Measurements from ENCODE around the gene GALNT14. TPM values are rescaled to one million over a fixed set of nuclear protein-coding genes. Genes with fewer than 3 reads are reported as not detected.
A peak's percentile ranks its signal among the peaks of the same experiment; 100 is the strongest.

GALNT14 gene
- total RNA-seq, 1 donor from 2014 or later, result 5.1 TPM

DNA sequence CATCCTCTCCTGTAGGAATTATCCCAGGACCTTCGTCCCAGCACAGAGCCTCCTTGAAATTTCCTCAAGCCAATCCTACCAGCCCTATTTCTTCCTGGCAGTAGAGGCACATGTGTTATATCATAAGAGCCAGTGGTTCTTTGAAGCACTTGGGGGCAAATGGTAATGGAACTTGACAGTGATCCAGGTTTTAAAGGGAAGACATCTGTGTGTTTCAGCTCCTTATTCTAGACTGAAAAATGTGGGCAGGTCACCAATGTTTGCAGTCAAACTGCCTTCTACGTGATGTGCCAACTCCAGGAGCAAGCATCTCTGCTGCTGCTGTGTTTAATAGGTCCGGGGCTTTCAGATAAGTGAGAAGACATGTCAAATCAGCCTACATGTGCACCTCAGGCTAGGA lies 157.1 kb downstream of the GALNT14 start:
- peak; percentile 70 for DNase-seq (ENCODE audit: low spot score)

DNA sequence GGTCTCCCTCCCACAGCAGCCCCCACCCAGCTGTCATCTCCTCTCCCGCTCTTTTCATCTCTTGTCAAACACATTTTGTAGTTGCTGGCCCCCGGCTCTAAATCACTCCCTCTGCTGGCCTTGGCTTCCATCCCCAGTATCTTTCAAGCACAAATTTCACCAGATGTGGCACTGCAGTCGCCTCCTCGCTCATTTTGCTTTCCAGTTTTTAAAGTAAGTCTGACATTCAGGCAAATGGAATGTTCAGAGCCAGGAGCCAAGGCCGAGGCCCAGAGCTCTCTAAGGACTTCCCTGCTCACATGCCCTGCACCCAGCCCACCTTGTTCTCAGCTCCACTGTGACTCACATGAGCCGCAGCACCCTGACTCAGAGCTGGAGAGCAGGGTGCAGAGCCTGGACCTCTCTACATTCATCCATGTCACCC lies 158.4 kb downstream of the GALNT14 start:
- DNase-seq (ENCODE audit: low spot score), result peak; percentile 54

DNA sequence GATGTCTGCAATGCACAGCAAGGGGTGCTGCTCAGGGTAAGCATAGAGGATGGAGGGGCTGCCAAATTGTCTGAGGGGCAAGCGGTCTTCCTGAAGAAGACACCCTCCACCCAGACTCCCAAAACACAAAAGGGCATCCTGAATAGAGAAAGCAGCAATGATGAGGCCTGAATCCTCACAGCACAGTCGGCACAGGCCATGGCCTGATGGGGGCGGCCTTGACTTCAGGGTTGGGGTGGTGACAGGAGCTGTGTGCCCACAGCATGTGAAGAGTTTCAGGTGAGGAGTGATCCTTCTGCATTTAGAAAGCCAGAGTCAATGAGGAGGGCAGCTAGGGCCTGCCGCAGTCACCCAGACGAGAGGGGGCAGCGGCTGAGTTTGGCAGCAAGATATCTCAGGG lies 159.4 kb downstream of the GALNT14 start:
- DNase-seq (ENCODE audit: low spot score), result no peak

DNA sequence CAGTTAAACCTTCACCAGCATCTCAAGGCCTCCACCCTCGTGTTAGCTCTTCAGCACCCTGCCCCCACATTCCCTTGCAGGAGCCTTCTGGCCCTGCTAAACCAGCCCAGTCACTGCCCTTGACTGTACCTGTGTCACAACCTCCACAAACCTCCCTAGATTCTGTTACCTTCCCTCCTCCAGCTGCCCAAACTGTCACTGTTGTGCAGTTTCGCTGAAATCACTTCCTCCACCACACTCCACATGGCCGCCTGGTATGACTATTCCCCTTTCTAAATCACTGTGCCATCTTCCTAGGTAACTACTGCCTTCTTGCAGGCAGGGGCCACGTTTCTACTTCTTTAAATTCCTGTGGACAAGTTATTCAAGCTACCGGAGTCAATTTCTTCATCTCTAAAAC lies 160.2 kb downstream of the GALNT14 start:
- DNase-seq (ENCODE audit: low spot score), result no peak

DNA sequence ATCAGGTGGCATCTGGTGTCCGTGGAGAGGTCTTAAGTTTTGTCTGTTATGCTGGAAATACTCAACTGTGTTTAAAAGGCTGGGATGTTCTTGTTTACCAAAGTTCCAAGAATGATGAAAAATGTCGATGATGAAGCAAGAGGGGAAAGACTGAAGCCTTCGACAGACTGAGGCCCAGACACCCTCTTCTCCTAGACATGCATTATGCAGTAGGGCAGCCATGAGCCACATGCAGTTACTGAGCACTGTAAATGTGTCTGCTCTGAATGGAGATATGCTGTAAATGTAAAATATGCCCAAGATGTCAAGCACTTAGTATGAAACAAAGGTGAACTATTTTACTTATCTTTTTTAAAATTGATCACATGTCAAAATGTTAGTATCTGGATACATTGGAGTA lies 163.1 kb downstream of the GALNT14 start:
- no peak for DNase-seq (ENCODE audit: low spot score)

DNA sequence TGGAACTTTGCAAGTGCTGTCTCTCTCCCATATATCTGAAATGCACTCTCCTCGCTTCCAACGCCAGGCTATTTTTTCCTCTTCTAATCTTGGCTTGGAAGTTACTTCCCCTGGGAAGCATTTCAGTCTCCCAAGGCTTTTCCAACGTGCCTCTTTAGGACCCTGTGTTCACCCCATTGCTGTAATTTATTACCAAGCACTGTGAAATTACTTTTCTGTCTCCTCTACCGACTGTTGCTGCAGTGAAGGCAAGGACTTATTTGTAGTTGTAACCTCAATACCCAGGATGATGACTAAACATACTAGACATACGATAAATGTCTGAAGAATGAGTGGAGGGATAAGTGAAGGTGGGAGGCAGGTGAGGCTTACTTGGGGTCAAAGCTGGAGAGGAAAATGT lies 163.7 kb downstream of the GALNT14 start:
- no peak for DNase-seq (ENCODE audit: low spot score)

DNA sequence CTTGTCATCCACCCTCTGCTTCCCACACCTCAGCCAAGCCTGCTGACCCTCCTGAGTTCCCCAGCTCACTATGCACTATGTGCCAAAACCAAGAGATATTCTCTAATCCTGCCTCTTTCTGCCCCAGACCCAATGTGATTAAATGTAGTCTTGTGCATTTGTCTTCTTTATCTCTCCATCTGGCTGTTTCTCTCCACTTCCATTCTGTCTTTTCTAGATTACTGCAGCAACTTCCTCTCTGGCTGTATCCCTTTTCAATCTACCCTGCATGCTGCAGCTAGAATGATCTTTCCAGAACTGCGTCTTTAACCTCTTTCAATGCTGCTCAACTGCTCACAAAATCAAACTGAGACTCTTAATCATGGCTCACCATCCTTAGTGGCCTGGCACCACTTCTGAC lies 164.1 kb downstream of the GALNT14 start:
- no peak for DNase-seq (ENCODE audit: low spot score)

DNA sequence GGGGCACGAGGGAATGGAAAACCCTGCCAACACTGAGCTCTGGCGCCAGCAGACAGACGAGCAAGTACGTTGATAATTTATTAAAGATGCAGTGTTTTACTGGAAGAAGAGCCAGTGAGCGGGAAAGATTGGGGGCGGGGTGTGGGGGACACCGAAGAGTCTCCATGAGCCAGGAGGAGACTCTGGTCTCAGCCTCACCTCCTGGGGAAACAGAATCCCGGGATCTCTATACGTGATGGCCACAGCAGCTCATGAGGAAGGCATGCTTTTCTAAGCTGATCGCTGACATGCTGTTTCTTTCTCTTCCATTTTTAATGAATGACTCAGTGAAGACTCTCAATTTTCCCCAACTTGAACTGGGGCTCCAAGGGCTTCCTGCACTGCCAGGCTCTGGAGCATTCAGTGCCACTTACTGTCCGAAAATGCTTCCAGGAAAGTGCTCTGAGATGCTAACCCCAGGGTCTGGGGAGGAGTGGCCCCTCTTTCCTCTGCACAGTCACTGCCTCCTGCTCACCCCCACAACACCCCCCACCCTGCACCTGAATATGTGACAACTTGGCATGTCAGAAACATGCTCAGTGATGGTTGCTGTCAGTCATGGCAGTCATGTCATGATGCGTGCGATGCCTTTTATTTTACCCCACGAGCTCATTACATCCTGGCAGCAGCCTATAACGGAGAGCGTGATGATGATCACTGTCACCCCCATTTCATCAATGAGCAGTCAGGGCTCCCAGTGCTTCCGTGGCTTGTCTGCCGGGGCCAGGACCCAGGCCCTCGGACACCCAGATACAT lies 166.8 kb downstream of the GALNT14 start:
- no peak for DNase-seq (ENCODE audit: low spot score)

DNA sequence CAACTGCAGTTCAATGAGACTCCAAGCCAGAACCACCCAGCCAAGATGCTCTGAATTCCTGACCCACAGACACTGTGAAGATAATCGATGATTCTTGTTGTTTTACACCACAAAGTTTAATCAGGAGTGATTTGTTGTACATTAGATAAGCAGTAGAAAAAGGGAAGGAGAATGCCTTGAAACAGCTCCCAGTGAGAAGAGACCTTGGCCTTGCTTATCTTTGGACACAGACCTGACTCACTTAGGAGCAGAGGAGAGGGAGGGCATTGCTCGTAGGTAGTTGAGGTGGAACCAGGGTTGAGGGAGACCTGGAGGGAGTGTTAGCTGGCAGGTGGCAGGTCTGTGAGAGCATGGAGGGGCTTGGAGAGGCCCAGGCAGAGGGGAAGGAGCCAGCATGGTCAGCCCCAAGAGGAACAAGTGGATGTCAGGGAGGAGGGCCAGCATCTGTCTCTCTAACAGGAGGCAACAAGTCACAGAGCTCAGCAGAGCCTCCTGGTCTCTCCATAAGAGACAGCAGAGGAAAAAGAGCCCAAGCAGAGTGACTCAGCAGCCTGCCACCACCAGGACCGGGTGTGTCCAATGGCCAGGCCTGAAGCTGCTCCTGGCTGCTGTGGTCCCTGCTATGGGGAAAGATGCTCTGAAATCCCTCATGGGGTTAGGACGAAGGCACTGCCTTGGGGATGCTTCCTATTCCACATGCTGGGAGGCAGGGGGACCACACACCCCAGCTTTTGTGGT lies 169.4 kb downstream of the GALNT14 start:
- no peak for DNase-seq (ENCODE audit: low spot score)

DNA sequence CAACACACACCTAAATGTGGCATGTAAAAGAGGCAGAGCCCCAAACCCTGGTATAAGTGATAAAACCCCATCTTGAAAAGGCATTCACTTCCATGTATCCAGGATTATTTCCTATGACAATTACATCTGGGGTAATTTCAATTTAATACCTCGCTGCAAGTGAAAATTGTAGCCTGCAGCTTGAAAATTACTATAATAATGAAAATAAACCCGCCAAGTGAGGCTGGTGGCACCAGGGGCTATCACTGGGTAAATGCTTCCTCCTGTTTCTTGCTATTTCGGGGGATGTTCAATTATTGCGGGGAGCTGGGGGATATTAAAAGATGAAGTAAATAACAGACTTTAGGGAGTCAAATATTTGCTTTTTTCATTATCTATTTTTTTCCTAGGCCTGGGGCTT lies 171.5 kb downstream of the GALNT14 start:
- no peak for DNase-seq (ENCODE audit: low spot score)

DNA sequence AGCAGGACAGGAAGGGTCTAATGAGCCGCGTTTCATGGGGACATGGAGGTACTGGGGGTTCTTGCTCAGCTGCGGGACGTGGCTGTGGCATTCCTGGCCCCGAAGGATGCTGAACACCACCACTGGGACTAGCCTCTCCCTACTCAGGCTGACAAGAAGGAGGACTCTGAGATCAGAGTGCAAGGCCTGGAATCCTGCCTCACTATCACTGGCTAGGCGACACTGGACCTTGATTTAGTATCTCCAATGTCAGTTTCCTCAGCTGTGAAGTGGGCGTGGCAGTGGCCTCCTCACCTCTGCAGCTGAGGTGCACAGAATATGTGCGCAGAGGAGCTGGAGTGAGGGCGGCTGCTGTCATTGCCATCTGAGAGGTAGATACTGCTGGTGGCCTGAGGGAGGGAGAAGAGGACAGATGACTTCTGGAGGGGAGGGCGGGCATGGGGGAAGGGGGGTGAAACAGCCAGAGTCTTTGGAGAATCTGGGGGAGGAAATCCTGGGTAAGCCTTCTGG lies 173.2 kb downstream of the GALNT14 start:
- no peak for DNase-seq (ENCODE audit: low spot score)

DNA sequence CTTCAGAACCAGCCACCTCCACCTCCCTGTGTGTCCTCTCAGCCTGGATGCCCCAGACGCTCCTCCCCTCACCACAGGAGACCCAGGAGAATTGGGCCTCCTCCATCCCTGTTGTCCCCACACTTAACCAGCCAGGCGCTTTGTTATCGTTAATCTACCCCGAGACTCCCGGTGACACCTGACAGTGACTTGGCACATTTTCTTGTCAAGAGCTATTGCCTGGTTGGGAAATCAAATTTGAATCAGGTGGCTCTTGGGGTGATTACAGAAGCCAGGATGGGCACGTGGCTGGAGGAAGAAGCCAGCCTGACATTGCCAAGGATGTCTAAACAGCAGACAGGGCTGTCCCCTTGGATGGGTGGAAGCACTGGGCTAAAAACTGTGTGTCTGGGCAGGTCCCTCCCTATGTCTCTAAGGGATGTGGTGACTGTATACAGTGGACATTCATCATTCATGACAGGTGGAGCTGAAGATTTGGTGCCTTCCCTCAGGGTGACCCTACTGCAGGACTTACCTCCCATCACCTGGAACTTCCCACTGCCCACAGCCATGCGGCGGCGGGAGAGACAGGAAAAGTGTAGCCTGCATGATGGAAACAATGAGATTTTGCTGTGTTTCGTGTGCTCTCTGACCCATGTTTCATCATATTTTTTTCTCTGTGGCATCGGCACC lies 173.8 kb downstream of the GALNT14 start:
- no peak for DNase-seq (ENCODE audit: low spot score)

DNA sequence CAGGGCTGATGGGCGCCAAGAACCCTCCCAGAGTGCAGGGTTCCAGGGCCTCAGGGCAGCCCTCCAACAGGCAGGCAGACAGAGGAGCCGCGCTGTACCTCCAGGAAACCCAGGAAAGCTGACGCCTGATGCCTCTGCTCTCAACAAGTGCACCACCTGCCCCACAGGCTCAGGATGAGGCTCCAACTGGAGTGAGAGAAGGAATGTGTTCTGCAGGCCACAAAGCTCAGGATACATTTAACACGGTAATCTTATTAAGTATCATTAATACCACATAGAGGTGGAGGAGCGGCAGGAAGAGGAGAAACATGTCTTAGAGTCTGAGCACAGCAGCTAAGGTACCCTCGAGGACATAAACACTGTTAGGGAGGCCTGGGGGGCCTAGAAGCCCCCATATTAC lies 175.1 kb downstream of the GALNT14 start:
- no peak for DNase-seq (ENCODE audit: low spot score)

DNA sequence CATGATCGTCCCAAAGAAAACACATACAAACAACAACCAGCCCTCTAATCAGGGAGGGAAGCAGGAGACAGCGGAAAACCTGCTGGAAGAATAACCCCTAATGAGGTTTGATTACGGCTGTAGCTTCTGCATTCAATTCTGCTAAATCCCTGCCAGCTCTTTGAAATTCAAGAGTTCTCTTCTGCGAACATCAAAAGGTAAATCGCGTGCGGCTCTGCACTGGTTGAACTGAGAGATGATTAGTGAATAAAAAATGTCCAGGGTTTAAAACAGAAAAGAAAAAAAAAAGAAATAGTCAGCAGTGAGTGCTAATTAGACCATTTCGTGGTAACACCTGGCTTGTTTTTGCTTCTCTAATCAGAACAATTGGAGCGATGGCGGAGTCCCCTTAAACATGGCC lies 178.0 kb downstream of the GALNT14 start:
- DNase-seq (ENCODE audit: low spot score), result no peak

DNA sequence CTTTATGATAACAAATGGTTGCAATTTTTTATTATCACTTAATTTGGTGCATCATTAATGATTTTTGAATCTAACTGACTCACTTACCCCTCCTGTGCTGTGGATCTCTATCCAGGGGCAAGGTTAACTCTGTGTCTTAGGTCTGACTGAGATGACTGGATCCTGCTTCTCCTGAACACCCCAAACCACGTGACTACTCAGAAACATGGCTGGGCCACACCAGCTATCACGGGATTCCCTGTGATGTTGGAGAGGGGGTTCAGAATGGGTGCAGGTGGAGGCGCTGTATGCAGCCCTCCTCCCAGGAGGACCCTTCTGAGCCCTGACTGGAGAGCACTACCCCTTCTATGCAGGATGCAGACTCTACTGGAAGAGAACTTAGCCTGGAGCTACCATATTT lies 178.6 kb downstream of the GALNT14 start:
- DNase-seq (ENCODE audit: low spot score), result no peak

DNA sequence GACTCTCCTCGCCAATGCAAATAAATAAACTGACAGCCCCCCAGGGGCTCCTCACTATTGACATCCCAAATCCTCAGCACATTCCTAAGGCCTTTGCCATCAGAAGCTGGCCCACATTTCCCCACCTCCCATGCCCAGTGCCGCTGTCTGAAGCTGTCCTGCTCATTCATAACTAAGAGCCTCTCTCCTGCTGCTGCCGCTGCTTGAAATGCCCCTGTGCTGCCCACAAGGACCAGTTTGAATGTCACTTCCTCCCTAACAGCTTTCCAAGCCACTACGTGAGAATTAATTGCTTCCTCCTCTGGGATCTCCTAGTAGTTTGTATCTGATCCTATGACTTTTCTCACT lies 179.3 kb downstream of the GALNT14 start:
- no peak for DNase-seq (ENCODE audit: low spot score)

DNA sequence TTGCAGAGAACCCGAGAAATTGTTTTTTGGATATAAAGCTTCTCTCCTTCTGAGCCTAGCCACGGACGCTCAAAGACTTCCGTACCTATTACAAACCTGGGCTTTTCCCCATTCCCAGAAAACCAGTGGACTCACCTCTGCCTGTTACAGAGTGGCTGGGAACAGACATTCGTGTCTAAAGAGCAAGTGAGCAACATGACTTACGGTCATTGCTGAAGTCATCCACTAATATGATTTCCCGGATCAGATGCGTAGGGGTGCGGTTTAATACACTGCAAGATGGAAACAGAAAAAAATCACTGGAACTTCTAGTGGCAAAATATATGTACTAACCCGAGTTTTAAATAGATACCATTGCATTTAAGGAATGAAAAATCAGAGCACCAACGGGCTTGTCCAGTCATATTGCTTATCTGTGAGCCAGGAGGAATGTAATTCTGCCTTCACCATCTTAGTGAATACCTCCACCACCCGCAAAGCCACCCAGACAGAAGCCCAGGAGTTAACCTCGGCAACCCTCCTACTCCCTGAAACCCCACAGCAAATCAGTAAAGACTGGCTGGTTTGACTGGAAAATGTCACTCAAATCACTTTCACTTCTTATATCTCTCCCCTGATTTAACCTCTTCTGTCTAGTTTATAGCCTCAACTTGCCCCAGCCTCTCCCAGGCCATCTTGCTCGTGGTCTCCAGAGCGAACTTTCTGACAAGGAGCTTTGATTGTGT lies 179.9 kb downstream of the GALNT14 start:
- DNase-seq (ENCODE audit: low spot score), result peak; percentile 34

DNA sequence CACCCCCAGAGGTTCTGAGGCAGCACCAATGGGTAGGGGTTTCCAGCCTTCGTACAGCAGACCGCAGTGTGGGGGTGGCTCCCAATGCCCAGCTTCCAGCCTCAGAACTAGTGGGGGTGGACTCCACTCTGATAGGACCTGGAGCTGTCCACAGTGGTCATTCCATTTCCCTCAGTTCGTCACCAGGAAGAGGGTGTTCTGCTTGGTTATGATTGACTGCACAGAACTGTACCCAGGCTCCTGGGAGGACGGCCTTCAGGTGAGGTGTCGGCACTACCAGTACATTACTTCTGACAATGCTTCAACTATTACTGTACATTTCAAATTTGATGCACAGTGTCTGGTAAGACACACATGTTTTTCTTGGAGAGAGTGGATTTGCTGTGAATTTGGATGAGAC lies 180.6 kb downstream of the GALNT14 start:
- DNase-seq (ENCODE audit: low spot score), result no peak

DNA sequence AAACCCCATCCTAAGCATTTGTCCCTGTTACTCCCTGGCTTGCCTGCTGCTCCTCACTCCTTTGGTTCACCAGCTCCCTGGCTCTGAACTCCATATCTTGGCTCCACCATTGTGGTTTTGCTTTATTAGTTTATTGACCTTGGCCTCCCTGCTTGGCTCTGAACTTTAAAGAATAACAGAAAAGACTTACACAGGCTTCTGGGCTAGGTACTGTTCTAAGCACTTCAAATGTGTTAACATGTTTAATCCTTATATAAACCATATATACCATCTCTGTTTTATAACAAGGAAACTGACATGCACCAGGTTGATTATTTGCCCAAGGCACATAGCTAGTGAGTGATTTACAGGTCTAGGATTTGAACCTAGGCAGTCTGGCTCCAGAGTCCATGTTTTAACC lies 181.2 kb downstream of the GALNT14 start:
- DNase-seq (ENCODE audit: low spot score), result peak; percentile 15

DNA sequence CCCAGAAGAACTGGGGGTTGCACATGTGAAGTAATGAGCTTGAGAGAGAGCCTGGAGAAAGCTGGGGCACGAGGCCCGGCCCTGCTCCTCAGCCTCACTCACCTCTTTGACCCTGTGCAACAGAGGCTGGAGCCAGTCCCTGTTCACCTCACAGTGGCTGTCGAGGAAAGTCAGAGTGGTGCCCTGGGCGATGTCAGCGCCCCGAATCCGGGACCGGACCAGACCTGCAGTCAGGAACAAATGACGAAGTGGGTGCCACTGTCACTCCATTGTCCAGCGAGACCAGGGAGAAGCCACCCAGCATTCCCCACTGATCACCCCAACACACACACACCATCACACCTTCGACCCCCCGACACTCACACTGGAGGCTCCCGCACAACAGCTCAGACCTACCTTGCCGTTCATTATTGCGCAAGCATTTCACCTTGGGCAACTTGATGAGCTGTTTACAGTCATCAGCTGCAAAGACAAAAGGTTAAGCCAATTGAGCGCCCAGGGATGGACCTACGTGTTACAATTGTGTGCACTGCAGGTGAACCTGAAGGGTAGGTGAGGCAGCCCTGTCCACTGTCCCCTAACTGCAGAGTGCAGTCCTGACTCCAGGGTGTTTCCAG lies 182.6 kb downstream of the GALNT14 start:
- DNase-seq (ENCODE audit: low spot score), result no peak

DNA sequence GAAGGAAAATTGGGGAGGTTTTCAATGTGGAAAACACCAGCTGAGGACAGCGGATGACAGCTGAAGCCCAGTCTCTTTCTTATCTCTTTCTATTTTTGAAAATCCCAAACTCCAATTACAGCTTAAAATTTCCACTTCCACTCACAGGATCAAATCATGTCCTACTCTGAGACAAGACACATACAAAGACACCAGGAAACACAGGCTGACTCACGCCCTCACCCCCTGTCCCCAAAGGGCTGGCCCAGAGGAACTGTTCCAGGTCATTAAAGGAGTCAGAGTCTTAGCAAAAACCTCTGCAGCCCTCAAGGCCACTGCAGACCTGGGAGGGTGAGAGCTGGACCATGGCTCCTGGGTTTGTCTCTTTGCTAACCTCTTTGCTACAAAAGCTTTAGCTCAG lies 187.9 kb downstream of the GALNT14 start:
- no peak for DNase-seq (ENCODE audit: low spot score)
